CD4-positive, alpha-beta T cell (primary cell): ENCODE data around the gene EXD3. TPM values are rescaled to one million over a fixed set of nuclear protein-coding genes. Genes with fewer than 3 reads are reported as not detected.

Experiments
- ATAC-seq: fragments of 200-7000 bp; cut with Tn5 transposase; one replicate; pipeline ENCODE4 v1.10.0; 2022; ENCODE audit warnings: mild to moderate bottlenecking; ENCODE audit not compliant: poor library complexity
- CTCF ChIA-PET: fragments of 350-600 bp; sonication (Branson Sonifier 250); formaldehyde crosslinking; loops from one replicate; lab custom pipeline; 2021; ENCODE audit warnings: antibody characterized with exemption, inconsistent platforms; lab: Charles Lee
- POLR2A ChIA-PET: fragments of 350-600 bp; sonication (Branson Sonifier 250); formaldehyde crosslinking; loops from one replicate; lab custom pipeline; 2021; ENCODE audit warnings: antibody characterized with exemption, inconsistent platforms; lab: Charles Lee
- DNase-seq, 14 experiments: peaks; one replicate each; pipeline ENCODE4 v3.0.0-alpha.2; 2013 to 2020; ENCODE audit warnings: mixed read lengths in 2 of 14
- H3K27ac ChIP-seq, 2 donors: one replicate each; pipeline versions ENCODE4 v1.5.1 to v1.7.0; 2013; ENCODE audit warnings: low read length in 2 of 2, low read depth in 1 of 2, mild to moderate bottlenecking in 1 of 2
- H3K27me3 ChIP-seq, 2 experiments: 1 replicate in 1 of 2; 2 replicates in 1 of 2; pipeline versions ENCODE4 v1.6.1 to v1.7.0; 2013; ENCODE audit warnings: low read length in 2 of 2, control low read depth in 1 of 2, mild to moderate bottlenecking in 1 of 2, moderate library complexity in 1 of 2; ENCODE audit not compliant: insufficient read depth in 2 of 2, control insufficient read depth in 1 of 2
- H3K36me3 ChIP-seq: one replicate; pipeline ENCODE4 v1.6.1; 2013; ENCODE audit warnings: low read length, control low read depth; ENCODE audit not compliant: insufficient read depth
- H3K4me1 ChIP-seq: one replicate; pipeline ENCODE4 v1.6.1; 2013; ENCODE audit warnings: low read length, control low read depth; ENCODE audit not compliant: insufficient read depth
- H3K4me3 ChIP-seq: one replicate; pipeline ENCODE4 v1.5.1; 2013; ENCODE audit warnings: mild to moderate bottlenecking, low read length, moderate library complexity
- H3K9me3 ChIP-seq, 2 experiments: 1 replicate in 1 of 2; 2 replicates in 1 of 2; pipeline versions ENCODE4 v1.6.1 to v1.7.0; 2013; ENCODE audit warnings: low read length in 2 of 2, mild to moderate bottlenecking in 2 of 2, control low read depth in 1 of 2, moderate library complexity in 1 of 2; ENCODE audit not compliant: control insufficient read depth in 1 of 2, insufficient read depth in 1 of 2
- H3K27ac Mint-ChIP-seq: one replicate; pipeline ENCODE4 v1.8.0; 2020; ENCODE audit warnings: mixed read lengths
- H3K27me3 Mint-ChIP-seq: one replicate; pipeline ENCODE4 v1.8.0; 2021; ENCODE audit warnings: mixed read lengths
- H3K36me3 Mint-ChIP-seq: one replicate; pipeline ENCODE4 v1.8.0; 2021; ENCODE audit warnings: low read depth, mixed read lengths
- H3K4me1 Mint-ChIP-seq: one replicate; pipeline ENCODE4 v1.8.0; 2021; ENCODE audit warnings: low read depth, mixed read lengths
- H3K4me3 Mint-ChIP-seq: one replicate; pipeline ENCODE4 v1.8.0; 2020; ENCODE audit warnings: mild to moderate bottlenecking, mixed read lengths
- H3K9me3 Mint-ChIP-seq: one replicate; pipeline ENCODE4 v1.8.0; 2020; ENCODE audit warnings: mixed read lengths
- CTCF ChIP-seq: fragments of 200-600 bp; IDR thresholded peaks from one replicate; pipeline ENCODE4 v1.8.0; 2022; ENCODE audit warnings: antibody characterized with exemption, mild to moderate bottlenecking
- intact Hi-C, 2 experiments: fragments of 100-400 bp; cut with DNase I in 1 of 2; cut with micrococcal nuclease in 1 of 2; formaldehyde crosslinking; loops; one replicate each; pipeline versions ENCODE4 v1.15.1 to v1.9.0; 2023 to 2025; cut with DNase I, micrococcal nuclease
- total RNA-seq, 174 experiments: library from RNA in 2 of 174; stranded (reverse) in 2 of 174; gene quantifications; one replicate each; pipeline ENCODE4 v1.2.3 and lab custom pipeline; 2021 to 2026

Gene EXD3
- total RNA-seq, 2 experiments from 2014 or later, result 14.9 to 16.9 TPM

GRCh38 chr9:137465720-137466388 is 42.9 kb upstream of the EXD3 start:
- intact Hi-C loops, result loop anchor here in 1 of 2 experiments (5.0 kb wide), 1 partner anchor 56 kb away; no protein-coding TSS in a partner anchor
- no peaks in the 10 kb centered on the region for H3K27me3 Mint-ChIP-seq
- Histone ChIP-seq H3K27me3 (no peaks in the 10 kb centered on the region), H3K27ac (no peak overlapping the region), H3K36me3 (no peaks in the 10 kb centered on the region), H3K4me1 (peaks cover 26% of the 10 kb centered on the region), H3K4me3 (no peak overlapping the region), H3K9me3 (no peaks in the 10 kb centered on the region)
- H3K27ac Mint-ChIP-seq, result no peak overlapping the region
- no peak overlapping the region for H3K4me3 Mint-ChIP-seq
- H3K9me3 Mint-ChIP-seq, result no peaks in the 10 kb centered on the region
- ATAC-seq (no peak), DNase-seq (no peak)
- ChIA-PET POLR2A (no interaction called here), CTCF (no interaction called here)
- TF ChIP-seq CTCF, result no peak
- H3K36me3 Mint-ChIP-seq, result no peaks in the 10 kb centered on the region
- peaks cover 26% of the 10 kb centered on the region for H3K4me1 Mint-ChIP-seq

- intact Hi-C loops, result loop anchor here in 1 of 2 experiments (5.0 kb wide), 2 partner anchors 57 to 163 kb away; partner anchors contain the start of gene NRARP
- Histone ChIP-seq H3K9me3 (no peaks in the 10 kb centered on the region), H3K27ac (no peak overlapping the region), H3K36me3 (no peaks in the 10 kb centered on the region), H3K4me3 (no peak overlapping the region), H3K27me3 (no peaks in the 10 kb centered on the region), H3K4me1 (peaks cover 33% of the 10 kb centered on the region)
- H3K4me1 Mint-ChIP-seq, result peaks cover 25% of the 10 kb centered on the region
- DNase-seq (peak in 1 of 14 experiments; percentile 17), ATAC-seq (no peak)
- H3K36me3 Mint-ChIP-seq, result no peaks in the 10 kb centered on the region
- no peak overlapping the region for H3K27ac Mint-ChIP-seq
- CTCF ChIA-PET, result no interaction called here
- H3K4me3 Mint-ChIP-seq, result no peak overlapping the region
- POLR2A ChIA-PET, result no interaction called here
- TF ChIP-seq CTCF, result no peak
- no peaks in the 10 kb centered on the region for H3K27me3 Mint-ChIP-seq
- no peaks in the 10 kb centered on the region for H3K9me3 Mint-ChIP-seq
Measured at GRCh38 chr9:137465000-137465719, 42.2 kb upstream of the EXD3 start.

- no peaks in the 10 kb centered on the region for H3K36me3 Mint-ChIP-seq
- H3K4me3 Mint-ChIP-seq, result peak overlapping the region; percentile 34
- H3K9me3 ChIP-seq, result no peaks in the 10 kb centered on the region
- intact Hi-C loops, result loop anchor here in 1 of 2 experiments (5.0 kb wide), 1 partner anchor 162 kb away; the partner anchor contains the start of gene NRARP
- H3K27me3 Mint-ChIP-seq, result no peaks in the 10 kb centered on the region
- CTCF ChIA-PET, result no interaction called here
- POLR2A ChIA-PET, result no interaction called here
- no peaks in the 10 kb centered on the region for H3K27me3 ChIP-seq
- H3K36me3 ChIP-seq, result no peaks in the 10 kb centered on the region
- no peak overlapping the region for H3K4me3 ChIP-seq
- ATAC-seq (no peak), DNase-seq (peak in 1 of 14 experiments; percentile 32)
- no peak for TF ChIP-seq CTCF
- no peak overlapping the region for H3K27ac ChIP-seq
- peaks cover 40% of the 10 kb centered on the region for H3K4me1 ChIP-seq
- peaks cover 29% of the 10 kb centered on the region for H3K4me1 Mint-ChIP-seq
- H3K27ac Mint-ChIP-seq, result no peak overlapping the region
- no peaks in the 10 kb centered on the region for H3K9me3 Mint-ChIP-seq
Measured at GRCh38 chr9:137464291-137464999, 41.5 kb upstream of the EXD3 start.
